Esophagus muscularis mucosa (tissue), 4 donors: Measurements from ENCODE around the gene SRPK3. TPM values are rescaled to one million over a fixed set of nuclear protein-coding genes. Genes with fewer than 3 reads are reported as not detected.
A peak's percentile ranks its signal among the peaks of the same experiment; 100 is the strongest.

Experiments used
- DNase-seq: peaks from one replicate; pipeline ENCODE4 v3.0.0-alpha.2; 2017; ENCODE audit errors: extremely low spot score
- H3K27ac ChIP-seq, 4 donors: fragments of 200-600 bp; sonication (generic); replicated peaks in 1 of 4; 1 replicate in 3 of 4; 2 replicates in 1 of 4; pipeline ENCODE4 v1.5.1; 2016 to 2019; ENCODE audit warnings: mild to moderate bottlenecking in 1 of 4
- H3K27me3 ChIP-seq, 4 donors: fragments of 200-600 bp; sonication (generic); one replicate each; pipeline versions ENCODE4 v1.5.1 to v1.6.0; 2016 to 2019
- H3K36me3 ChIP-seq, 4 donors: fragments of 200-600 bp; sonication (generic); one replicate each; pipeline ENCODE4 v1.5.1; 2016 to 2019
- H3K4me1 ChIP-seq, 4 donors: fragments of 200-600 bp; sonication (generic); one replicate each; pipeline ENCODE4 v1.5.1; 2016 to 2019
- H3K4me3 ChIP-seq, 4 donors: fragments of 200-600 bp; sonication (generic); 1 replicate in 2 of 4; 2 replicates in 2 of 4; pipeline ENCODE4 v1.5.1; 2016 to 2019; ENCODE audit warnings: mild to moderate bottlenecking in 4 of 4, moderate library complexity in 1 of 4
- H3K9me3 ChIP-seq, 4 donors: fragments of 200-600 bp; sonication (generic); 1 replicate in 3 of 4; 2 replicates in 1 of 4; pipeline ENCODE4 v1.5.1; 2016 to 2019
- EP300 ChIP-seq: sonication (generic); formaldehyde crosslinking; IDR thresholded peaks from one replicate; pipeline ENCODE4 v1.6.1; 2017; ENCODE audit warnings: antibody characterized with exemption
- POLR2A ChIP-seq: fragments of 450-650 bp; IDR thresholded peaks from one replicate; pipeline ENCODE4 v1.6.1; 2017; ENCODE audit warnings: antibody characterized with exemption, moderate library complexity, mild to moderate bottlenecking, low read depth
- POLR2AphosphoS5 ChIP-seq, 2 donors: sonication (generic); formaldehyde crosslinking; IDR thresholded peaks; one replicate each; pipeline ENCODE4 v1.6.1; 2017; ENCODE audit warnings: antibody characterized with exemption in 2 of 2
- WGBS: methylation state at CpG from one replicate; pipeline ENCODE4 v1.1.5; 2018; 5-methylcytosine and 5-hydroxymethylcytosine counted together
- intact Hi-C: fragments of 100-400 bp; cut with DNase I; formaldehyde crosslinking; loops from one replicate; pipeline ENCODE4 v1.15.1; 2023
- total RNA-seq, 4 donors: library from RNA; depleted of rRNA; stranded (reverse); fragments of >200 nt; gene quantifications; one replicate each; pipeline versions ENCODE4 v1.1.0 to v1.2.1, GENCODE V29; 2016
- TF ChIP-seq, protein P1 (sequence below), 3 experiments: fragments of 200-600 bp in 2 of 3; fragments of 450-650 bp in 1 of 3; sonication (generic) in 2 of 3; IDR thresholded peaks; one replicate each; pipeline ENCODE4 v1.5.1; 2017 to 2019; ENCODE audit warnings: antibody characterized with exemption in 3 of 3, mild to moderate bottlenecking in 2 of 3, moderate library complexity in 1 of 3

Gene SRPK3, protein sequence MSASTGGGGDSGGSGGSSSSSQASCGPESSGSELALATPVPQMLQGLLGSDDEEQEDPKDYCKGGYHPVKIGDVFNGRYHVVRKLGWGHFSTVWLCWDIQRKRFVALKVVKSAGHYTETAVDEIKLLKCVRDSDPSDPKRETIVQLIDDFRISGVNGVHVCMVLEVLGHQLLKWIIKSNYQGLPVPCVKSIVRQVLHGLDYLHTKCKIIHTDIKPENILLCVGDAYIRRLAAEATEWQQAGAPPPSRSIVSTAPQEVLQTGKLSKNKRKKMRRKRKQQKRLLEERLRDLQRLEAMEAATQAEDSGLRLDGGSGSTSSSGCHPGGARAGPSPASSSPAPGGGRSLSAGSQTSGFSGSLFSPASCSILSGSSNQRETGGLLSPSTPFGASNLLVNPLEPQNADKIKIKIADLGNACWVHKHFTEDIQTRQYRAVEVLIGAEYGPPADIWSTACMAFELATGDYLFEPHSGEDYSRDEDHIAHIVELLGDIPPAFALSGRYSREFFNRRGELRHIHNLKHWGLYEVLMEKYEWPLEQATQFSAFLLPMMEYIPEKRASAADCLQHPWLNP
- total RNA-seq = 1 to 10 TPM in 2 of 4 donors, under 1 TPM in 2; 0.52 to 2.2 (median 1.1) TPM

DNA sequence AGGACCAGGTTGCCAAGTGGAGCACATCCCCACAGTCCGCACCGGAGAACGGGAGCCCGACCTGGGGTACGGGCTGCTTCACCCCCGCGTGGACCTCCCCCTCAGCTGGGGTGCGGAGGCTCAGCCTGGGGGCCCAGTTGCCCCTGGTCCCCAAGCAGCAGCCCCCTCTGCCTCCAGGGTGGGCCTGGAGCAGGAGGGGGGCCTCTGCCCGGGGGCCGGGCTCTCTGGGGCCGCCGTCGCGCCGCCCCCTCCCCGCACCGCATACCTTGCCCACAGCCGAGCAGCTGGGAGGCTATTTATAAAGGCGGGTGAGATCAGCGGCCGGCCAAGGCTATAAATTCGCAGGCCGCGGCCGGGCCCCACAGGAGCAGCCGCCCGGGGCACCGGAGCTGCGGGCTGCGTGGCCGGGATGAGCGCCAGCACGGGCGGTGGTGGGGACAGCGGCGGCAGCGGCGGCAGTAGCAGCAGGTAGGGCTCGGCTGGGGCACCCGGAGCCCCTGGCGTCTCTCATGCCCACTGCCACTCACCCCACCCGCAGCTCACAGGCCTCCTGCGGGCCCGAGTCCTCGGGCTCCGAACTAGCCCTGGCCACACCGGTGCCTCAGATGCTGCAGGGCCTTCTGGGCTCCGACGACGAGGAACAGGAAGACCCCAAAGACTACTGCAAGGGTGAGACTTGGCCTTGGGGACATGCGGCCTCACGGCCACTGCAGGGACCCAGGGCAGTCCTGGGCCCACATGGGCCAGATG, at the start of gene SRPK3:
Gene SRPK3, plus strand, starts transcription at position 364 of the 750 bp plus-strand sequence. Its CDS starts 46 bp downstream, at position 410.
- peaks cover 4 to 30% (median 19%) of the 10 kb centered on the region in 4 donors for H3K4me1 ChIP-seq
- intact Hi-C loops = no loop called here
- WGBS = 60% methylated on average over 5 of the region's 52 CpGs
- no peaks in the 10 kb centered on the region for H3K27me3 ChIP-seq
- H3K4me3 ChIP-seq = peak within 1 kb of the TSS; percentile 9 to 28 (median 14)
- DNase-seq = no peak
- H3K9me3 ChIP-seq = no peaks in the 10 kb centered on the region
- H3K27ac ChIP-seq = peak within 1 kb of the TSS; percentile 57 to 81 (median 74)
- peaks cover 0 to 36% (median 20%) of the 10 kb centered on the region in 4 donors for H3K36me3 ChIP-seq
- TF ChIP-seq EP300 = no peak
- TF ChIP-seq, protein P1, sequence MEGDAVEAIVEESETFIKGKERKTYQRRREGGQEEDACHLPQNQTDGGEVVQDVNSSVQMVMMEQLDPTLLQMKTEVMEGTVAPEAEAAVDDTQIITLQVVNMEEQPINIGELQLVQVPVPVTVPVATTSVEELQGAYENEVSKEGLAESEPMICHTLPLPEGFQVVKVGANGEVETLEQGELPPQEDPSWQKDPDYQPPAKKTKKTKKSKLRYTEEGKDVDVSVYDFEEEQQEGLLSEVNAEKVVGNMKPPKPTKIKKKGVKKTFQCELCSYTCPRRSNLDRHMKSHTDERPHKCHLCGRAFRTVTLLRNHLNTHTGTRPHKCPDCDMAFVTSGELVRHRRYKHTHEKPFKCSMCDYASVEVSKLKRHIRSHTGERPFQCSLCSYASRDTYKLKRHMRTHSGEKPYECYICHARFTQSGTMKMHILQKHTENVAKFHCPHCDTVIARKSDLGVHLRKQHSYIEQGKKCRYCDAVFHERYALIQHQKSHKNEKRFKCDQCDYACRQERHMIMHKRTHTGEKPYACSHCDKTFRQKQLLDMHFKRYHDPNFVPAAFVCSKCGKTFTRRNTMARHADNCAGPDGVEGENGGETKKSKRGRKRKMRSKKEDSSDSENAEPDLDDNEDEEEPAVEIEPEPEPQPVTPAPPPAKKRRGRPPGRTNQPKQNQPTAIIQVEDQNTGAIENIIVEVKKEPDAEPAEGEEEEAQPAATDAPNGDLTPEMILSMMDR (IDR thresholded peaks at IDR 0.05) = no peak
- peak in 1 of 2 donors; percentile 24 for TF ChIP-seq POLR2AphosphoS5 (IDR thresholded peaks at IDR 0.05)
- TF ChIP-seq POLR2A = peak; percentile 22

DNA sequence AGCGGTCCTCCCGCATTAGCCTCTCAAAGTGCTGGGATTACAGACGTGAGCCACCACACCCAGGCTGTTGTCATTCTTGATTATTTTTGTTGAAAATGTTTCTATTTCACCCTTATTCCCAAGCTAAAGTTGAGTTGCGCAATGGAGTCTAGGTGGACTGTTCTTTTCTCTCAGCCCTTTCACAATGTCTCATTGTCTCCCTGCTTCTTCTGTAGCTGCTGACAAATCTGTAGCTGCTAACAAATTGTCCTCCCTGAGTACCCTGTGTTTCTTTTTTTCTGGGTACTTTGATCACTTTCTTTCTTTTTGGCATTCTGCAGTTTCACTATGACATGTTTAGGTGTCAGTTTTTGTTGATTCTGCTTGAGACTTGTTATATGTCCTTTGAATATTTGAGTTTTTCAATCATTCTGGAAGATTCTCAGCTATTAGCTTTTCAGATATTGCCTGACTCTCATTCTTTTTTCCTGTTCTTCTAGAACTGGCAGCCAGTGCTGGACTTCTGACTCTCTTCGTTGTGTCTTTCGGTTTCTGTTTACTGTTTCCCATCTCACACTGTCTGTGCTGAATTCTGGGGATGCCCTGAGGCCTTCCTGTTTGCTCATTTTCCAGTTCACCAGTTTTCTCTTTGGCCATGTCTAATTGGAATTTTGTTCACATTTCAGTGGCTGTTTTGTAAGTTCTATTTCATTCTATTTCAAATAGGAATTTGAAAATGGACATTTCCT, 49.6 kb upstream of the SRPK3 start:
- H3K4me1 ChIP-seq = peaks cover 22 to 31% (median 29%) of the 10 kb centered on the region in 4 donors
- TF ChIP-seq POLR2A = no peak
- TF ChIP-seq POLR2AphosphoS5 (IDR thresholded peaks at IDR 0.05) = no peak
- TF ChIP-seq EP300 = no peak
- TF ChIP-seq, protein P1 (IDR thresholded peaks at IDR 0.05) = no peak
- peaks cover 0 to 9% (median 0%) of the 10 kb centered on the region in 4 donors for H3K9me3 ChIP-seq
- H3K27ac ChIP-seq = no peak overlapping the region
- intact Hi-C loops = no loop called here
- H3K27me3 ChIP-seq = no peaks in the 10 kb centered on the region
- H3K4me3 ChIP-seq = no peak overlapping the region
- no peak for DNase-seq
- H3K36me3 ChIP-seq = peaks cover under 1 to 23% (median 12%) of the 10 kb centered on the region in 4 donors
- WGBS = 90% methylated on average over 6 of the region's 6 CpGs

DNA sequence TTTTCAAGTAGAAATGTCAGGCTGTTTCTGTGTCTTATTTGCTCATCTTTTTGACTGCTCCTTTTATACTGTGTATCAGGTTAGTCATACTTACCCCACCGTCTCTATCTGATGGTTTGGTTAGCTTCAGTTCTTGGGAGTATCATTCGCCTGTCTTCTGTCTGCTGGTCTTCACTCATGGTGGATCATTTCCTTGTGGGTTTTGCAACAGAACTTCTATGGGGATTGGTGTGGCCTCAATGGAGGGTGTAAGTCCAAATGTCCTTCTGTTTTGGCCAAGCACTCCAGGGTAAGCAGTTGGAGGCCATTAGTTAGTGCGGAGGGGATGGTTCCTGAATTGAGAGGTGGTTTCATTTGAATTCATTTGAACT, 49.0 kb upstream of the SRPK3 start:
- 84% methylated on average over 3 of the region's 3 CpGs for WGBS
- Histone ChIP-seq H3K4me1 (peaks cover 16 to 26% (median 23%) of the 10 kb centered on the region in 4 donors), H3K9me3 (peaks cover 0 to 9% (median 0%) of the 10 kb centered on the region in 4 donors), H3K36me3 (peaks cover 4 to 28% (median 17%) of the 10 kb centered on the region in 4 donors), H3K27ac (no peak overlapping the region), H3K4me3 (no peak overlapping the region), H3K27me3 (no peaks in the 10 kb centered on the region)
- intact Hi-C loops = no loop called here
- no peak for DNase-seq
- TF ChIP-seq POLR2AphosphoS5 (IDR thresholded peaks at IDR 0.05) (no peak), POLR2A (no peak), EP300 (no peak)
- TF ChIP-seq, protein P1 (IDR thresholded peaks at IDR 0.05) = no peak

DNA sequence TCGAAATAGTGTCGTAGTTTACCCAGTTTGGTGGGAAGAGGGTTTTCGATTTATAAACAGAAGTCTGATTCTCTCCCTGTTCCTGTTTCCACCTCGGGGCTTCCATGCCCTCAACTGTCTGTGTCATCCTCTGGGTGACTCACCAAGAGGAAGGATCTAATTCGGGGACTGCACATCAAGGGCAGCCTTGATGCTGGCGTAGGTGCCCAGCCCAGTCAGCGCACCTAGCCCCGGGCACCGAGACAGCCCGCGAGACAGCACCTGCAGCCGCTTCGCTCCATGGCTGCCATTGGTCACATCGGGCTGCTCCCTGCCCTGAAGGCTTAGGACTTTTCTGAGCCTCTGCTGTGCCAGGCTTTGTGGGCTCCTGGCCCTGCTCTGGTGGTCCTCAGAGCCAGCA, 48.4 kb upstream of the SRPK3 start:
- WGBS = 83% methylated on average over 14 of the region's 14 CpGs
- DNase-seq = no peak
- no peaks in the 10 kb centered on the region for H3K27me3 ChIP-seq

More for the DNA sequence above, 48.4 kb upstream of the SRPK3 start:
- no peak overlapping the region for H3K27ac ChIP-seq
- peaks cover 4 to 33% (median 20%) of the 10 kb centered on the region in 4 donors for H3K36me3 ChIP-seq
- intact Hi-C loops = no loop called here
- peaks cover 11 to 20% (median 18%) of the 10 kb centered on the region in 4 donors for H3K4me1 ChIP-seq
- TF ChIP-seq POLR2AphosphoS5 (IDR thresholded peaks at IDR 0.05) (no peak), POLR2A (no peak), EP300 (no peak)
- TF ChIP-seq, protein P1 (IDR thresholded peaks at IDR 0.05) = no peak
- peaks cover 0 to 9% (median 0%) of the 10 kb centered on the region in 4 donors for H3K9me3 ChIP-seq
- H3K4me3 ChIP-seq = no peak overlapping the region
